Posterior cingulate gyrus (tissue), 11 donors: Measurements from ENCODE around the gene TEX35.

Experiments used
- DNase-seq, 10 donors: peaks; one replicate each; pipeline versions ENCODE4 v3.0.0 to v3.0.0-alpha.2; 2020 to 2021; ENCODE audit warnings: mixed read lengths in 3 of 10
- intact Hi-C: fragments of 100-400 bp; cut with DNase I; formaldehyde crosslinking; loops from one replicate; pipeline ENCODE4 v1.15.1; 2023

Gene TEX35

GRCh38 chr1:178565586-178565985 is 52.7 kb downstream of the TEX35 start:
- intact Hi-C loops = no loop called here

DNA sequence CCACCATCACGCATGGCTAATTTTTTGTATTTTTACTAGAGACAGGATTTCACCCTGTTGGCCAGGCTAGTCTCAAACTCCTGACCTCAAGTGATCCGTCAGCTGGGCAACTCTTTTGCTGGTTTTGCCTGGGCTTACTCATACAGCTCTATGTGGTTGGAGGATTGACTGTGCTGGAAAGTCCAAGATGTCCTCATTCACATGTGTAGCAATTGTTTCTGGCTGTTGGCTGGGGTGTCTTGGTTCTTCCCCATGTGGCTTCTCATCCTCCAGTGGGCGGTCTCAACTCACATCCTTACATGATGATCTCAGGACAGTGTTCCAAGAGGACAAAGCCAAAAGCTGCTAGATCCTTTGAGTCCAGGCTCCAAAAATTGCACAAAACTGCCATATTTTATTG is 53.3 kb downstream of the TEX35 start:
- DNase-seq = no peak
- intact Hi-C loops = no loop called here

More at GRCh38 chr1:178565586-178565985, 52.7 kb downstream of the TEX35 start:
- DNase-seq = no peak

DNA sequence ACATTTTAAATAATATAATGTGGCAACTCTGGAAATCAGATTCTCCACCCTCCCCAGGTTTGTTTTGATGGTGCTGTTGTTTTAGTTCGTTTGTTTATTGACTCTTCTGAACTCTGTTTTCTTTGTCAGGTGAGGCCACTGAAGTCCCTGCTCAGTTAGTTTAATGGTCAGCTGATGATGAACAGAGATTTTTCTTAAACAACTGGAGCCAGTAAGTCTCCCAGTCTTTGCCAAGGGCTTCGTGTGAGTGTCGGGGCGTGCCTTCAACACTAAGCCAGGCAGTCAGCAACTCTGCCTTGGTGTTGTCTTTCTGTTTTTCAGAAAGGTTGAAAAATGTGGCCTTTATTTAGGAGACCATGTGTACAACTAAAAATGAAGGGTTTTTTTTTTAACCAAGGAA is 58.9 kb downstream of the TEX35 start:
- intact Hi-C loops = no loop called here

More for the DNA sequence above, 58.9 kb downstream of the TEX35 start:
- DNase-seq = no peak
